Esophagus squamous epithelium (tissue), 5 donors: ENCODE results near the gene DYRK2. TPM values are rescaled to one million over a fixed set of nuclear protein-coding genes. Genes with fewer than 3 reads are reported as not detected.
A peak's percentile ranks its signal among the peaks of the same experiment; 100 is the strongest.

Source experiments
- DNase-seq: peaks from one replicate; lab custom pipeline; 2025; lab: John Stamatoyannopoulos, UW
- H3K27ac ChIP-seq, 4 donors: fragments of 200-600 bp; sonication (generic); one replicate each; pipeline ENCODE4 v1.5.1; 2016 to 2019; ENCODE audit warnings: mild to moderate bottlenecking in 1 of 4
- H3K27me3 ChIP-seq, 4 donors: fragments of 200-600 bp; sonication (generic); 1 replicate in 3 of 4; 2 replicates in 1 of 4; pipeline versions ENCODE4 v1.5.1 to v1.6.0; 2017 to 2021; ENCODE audit warnings: antibody characterized with exemption in 1 of 4
- H3K36me3 ChIP-seq, 3 donors: fragments of 200-600 bp; sonication (generic); one replicate each; pipeline ENCODE4 v1.5.1; 2016 to 2019
- H3K4me1 ChIP-seq, 3 donors: fragments of 200-600 bp; sonication (generic); one replicate each; pipeline ENCODE4 v1.5.1; 2017 to 2019
- H3K4me3 ChIP-seq, 4 donors: fragments of 200-600 bp; sonication (generic); 1 replicate in 3 of 4; 2 replicates in 1 of 4; pipeline ENCODE4 v1.5.1; 2016 to 2019; ENCODE audit warnings: mild to moderate bottlenecking in 2 of 4, moderate library complexity in 1 of 4
- H3K9me3 ChIP-seq, 3 donors: fragments of 200-600 bp; sonication (generic); one replicate each; pipeline ENCODE4 v1.5.1; 2016 to 2019
- POLR2A ChIP-seq, 4 donors: fragments of 450-650 bp; IDR thresholded peaks; one replicate each; pipeline ENCODE4 v1.6.1; 2017; ENCODE audit warnings: antibody characterized with exemption in 4 of 4, mild to moderate bottlenecking in 4 of 4, moderate library complexity in 3 of 4
- WGBS, 2 donors: methylation state at CpG; one replicate each; pipeline ENCODE4 v1.1.5; 2018; 5-methylcytosine and 5-hydroxymethylcytosine counted together
- intact Hi-C: fragments of 100-400 bp; cut with DNase I; formaldehyde crosslinking; loops from one replicate; pipeline ENCODE4 v1.15.0; 2022
- total RNA-seq, 4 donors: library from RNA; depleted of rRNA; stranded (reverse); fragments of >200 nt; gene quantifications; one replicate each; pipeline ENCODE4 v1.1.0, GENCODE V29; 2016
- TF ChIP-seq, protein P1 (sequence below), 6 experiments: fragments of 450-650 bp in 4 of 6; fragments of 200-600 bp in 2 of 6; sonication (generic) in 2 of 6; IDR thresholded peaks; one replicate each; pipeline ENCODE4 v1.5.1; 2016 to 2019; ENCODE audit warnings: antibody characterized with exemption in 6 of 6, mild to moderate bottlenecking in 4 of 6, moderate library complexity in 4 of 6
- donor health status: DM: yes; HTN: yes; CAD: no.

DYRK2 gene
- total RNA-seq, 4 donors from 2014 or later: 14.9 to 22.1 (median 15.7) TPM

DNA sequence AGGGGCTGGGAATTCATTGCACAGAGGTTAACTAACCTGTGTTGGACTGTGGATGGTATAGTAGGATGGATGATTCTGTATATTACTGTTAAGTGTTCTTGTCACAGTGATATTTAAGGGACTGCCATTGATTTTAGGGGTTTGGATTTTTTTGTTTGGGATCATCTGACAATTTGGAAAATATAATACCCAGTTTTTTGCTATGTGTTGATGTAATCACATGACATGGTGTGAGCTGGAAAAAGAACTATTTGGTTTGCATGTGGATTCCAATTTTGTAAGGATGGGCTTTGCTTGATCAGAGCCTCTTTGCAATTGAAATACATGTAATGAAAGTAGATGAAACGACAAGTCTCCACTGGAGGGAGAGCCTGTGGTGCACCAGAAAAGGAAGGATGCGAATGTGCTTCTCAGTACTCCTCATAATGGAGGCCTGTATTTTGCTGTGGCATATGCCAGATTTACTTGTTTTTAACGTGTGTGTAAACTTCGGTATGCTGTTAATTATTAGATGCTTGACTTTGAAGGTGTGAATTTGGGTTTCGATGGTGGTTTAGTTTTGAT lies 2.7 kb downstream of the DYRK2 start:
- intact Hi-C loops: no loop called here
- peak overlapping the region in 2 of 4 donors; percentile 90 to 96 for H3K27ac ChIP-seq
- peak overlapping the region in 3 of 4 donors; percentile 91 to 100 (median 93) for H3K4me3 ChIP-seq
- H3K27me3 ChIP-seq: no peaks in the 10 kb centered on the region
- H3K9me3 ChIP-seq: no peaks in the 10 kb centered on the region
- no peak for TF ChIP-seq POLR2A (IDR thresholded peaks at IDR 0.05)
- TF ChIP-seq, protein P1, sequence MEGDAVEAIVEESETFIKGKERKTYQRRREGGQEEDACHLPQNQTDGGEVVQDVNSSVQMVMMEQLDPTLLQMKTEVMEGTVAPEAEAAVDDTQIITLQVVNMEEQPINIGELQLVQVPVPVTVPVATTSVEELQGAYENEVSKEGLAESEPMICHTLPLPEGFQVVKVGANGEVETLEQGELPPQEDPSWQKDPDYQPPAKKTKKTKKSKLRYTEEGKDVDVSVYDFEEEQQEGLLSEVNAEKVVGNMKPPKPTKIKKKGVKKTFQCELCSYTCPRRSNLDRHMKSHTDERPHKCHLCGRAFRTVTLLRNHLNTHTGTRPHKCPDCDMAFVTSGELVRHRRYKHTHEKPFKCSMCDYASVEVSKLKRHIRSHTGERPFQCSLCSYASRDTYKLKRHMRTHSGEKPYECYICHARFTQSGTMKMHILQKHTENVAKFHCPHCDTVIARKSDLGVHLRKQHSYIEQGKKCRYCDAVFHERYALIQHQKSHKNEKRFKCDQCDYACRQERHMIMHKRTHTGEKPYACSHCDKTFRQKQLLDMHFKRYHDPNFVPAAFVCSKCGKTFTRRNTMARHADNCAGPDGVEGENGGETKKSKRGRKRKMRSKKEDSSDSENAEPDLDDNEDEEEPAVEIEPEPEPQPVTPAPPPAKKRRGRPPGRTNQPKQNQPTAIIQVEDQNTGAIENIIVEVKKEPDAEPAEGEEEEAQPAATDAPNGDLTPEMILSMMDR (IDR thresholded peaks at IDR 0.05): peak in 5 of 6 experiments; percentile 5 to 31 (median 12)
- peaks cover 0 to 84% (median 25%) of the 10 kb centered on the region in 3 donors for H3K4me1 ChIP-seq
- DNase-seq: no peak
- no peaks in the 10 kb centered on the region for H3K36me3 ChIP-seq
- 32 to 38% methylated on average over 5 of the region's 5 CpGs for whole genome bisulfite sequencing, 2 donors

DNA sequence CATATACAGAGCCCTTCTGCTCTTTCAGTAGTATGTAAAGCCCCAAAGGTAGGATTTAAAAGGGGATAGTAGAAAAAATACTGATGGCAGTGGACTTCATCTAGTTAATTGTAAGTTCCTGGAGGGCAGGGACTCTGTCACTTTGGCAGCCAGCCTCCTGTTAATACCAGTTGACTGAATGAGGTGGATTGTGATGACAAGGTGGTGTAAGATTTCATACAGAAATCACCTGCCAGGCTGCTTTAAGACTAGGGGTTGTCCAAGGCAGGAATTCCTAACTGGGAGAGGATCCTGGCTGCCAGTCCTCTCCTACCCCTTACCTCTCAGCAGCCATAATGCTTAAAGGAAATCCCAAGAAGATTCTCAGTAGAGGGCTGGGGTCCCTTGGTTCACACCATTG lies 7.3 kb downstream of the DYRK2 start:
- no peak for TF ChIP-seq POLR2A (IDR thresholded peaks at IDR 0.05)
- TF ChIP-seq, protein P1 (IDR thresholded peaks at IDR 0.05): no peak
- Histone ChIP-seq H3K4me3 (no peak overlapping the region), H3K27me3 (no peaks in the 10 kb centered on the region), H3K36me3 (peaks cover 4 to 31% (median 15%) of the 10 kb centered on the region in 3 donors), H3K27ac (no peak overlapping the region), H3K9me3 (no peaks in the 10 kb centered on the region), H3K4me1 (peaks cover 0 to 78% (median 18%) of the 10 kb centered on the region in 3 donors)
- intact Hi-C loops: no loop called here
- no peak for DNase-seq

DNA sequence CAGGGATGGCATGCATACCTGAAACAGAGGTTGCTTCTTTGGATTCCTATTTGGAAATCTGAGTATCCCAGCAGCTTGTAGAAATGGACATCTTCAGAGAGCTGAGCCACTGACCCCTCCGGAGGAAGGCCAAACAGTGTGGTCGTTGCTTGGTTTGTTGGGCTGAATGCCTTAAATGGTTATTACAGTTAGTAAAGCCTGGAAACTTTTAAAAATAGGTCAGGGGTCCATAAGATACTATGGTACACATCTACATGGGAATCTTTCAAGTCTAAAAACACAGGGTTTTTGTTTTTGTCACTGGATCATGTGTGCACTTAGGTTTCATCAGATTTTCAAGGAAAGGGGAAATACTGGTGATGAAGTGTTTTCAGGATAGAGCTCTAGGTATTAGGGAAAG lies 7.7 kb downstream of the DYRK2 start:
- 60 to 76% methylated on average over 2 of the region's 2 CpGs for WGBS, 2 donors
- Histone ChIP-seq H3K4me3 (no peak overlapping the region), H3K27ac (no peak overlapping the region), H3K27me3 (no peaks in the 10 kb centered on the region), H3K36me3 (peaks cover 4 to 31% (median 15%) of the 10 kb centered on the region in 3 donors), H3K9me3 (no peaks in the 10 kb centered on the region), H3K4me1 (peaks cover 0 to 78% (median 14%) of the 10 kb centered on the region in 3 donors)
- no peak for DNase-seq
- no peak for TF ChIP-seq POLR2A (IDR thresholded peaks at IDR 0.05)
- TF ChIP-seq, protein P1 (IDR thresholded peaks at IDR 0.05): no peak
- intact Hi-C loops: no loop called here

DNA sequence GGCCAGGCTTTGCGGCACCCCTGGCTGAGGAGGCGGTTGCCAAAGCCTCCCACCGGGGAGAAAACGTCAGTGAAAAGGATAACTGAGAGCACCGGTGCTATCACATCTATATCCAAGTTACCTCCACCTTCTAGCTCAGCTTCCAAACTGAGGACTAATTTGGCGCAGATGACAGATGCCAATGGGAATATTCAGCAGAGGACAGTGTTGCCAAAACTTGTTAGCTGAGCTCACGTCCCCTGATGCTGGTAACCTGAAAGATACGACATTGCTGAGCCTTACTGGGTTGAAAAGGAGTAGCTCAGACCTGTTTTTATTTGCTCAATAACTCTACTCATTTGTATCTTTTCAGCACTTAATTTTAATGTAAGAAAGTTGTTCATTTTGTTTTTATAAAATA lies 9.9 kb downstream of the DYRK2 start:
- TF ChIP-seq POLR2A (IDR thresholded peaks at IDR 0.05): no peak
- TF ChIP-seq, protein P1 (IDR thresholded peaks at IDR 0.05): no peak
- Histone ChIP-seq H3K9me3 (no peaks in the 10 kb centered on the region), H3K27me3 (no peaks in the 10 kb centered on the region), H3K4me3 (no peak overlapping the region), H3K36me3 (peaks cover 4 to 31% (median 15%) of the 10 kb centered on the region in 3 donors), H3K4me1 (peaks cover 0 to 78% (median 8%) of the 10 kb centered on the region in 3 donors), H3K27ac (no peak overlapping the region)
- no peak for DNase-seq
- WGBS, 2 donors: 72 to 79% methylated on average over 6 to 8 of the region's 8 CpGs
- intact Hi-C loops: no loop called here

GRCh38 chr12:67659292-67659691 lies 10.7 kb downstream of the DYRK2 start:
- intact Hi-C loops: no loop called here
- Histone ChIP-seq H3K27me3 (no peaks in the 10 kb centered on the region), H3K27ac (no peak overlapping the region), H3K4me3 (no peak overlapping the region), H3K4me1 (peaks cover 0 to 74% (median 7%) of the 10 kb centered on the region in 3 donors), H3K36me3 (peaks cover 4 to 31% (median 15%) of the 10 kb centered on the region in 3 donors), H3K9me3 (no peaks in the 10 kb centered on the region)
- no peak for DNase-seq
- TF ChIP-seq POLR2A (IDR thresholded peaks at IDR 0.05): no peak
- TF ChIP-seq, protein P1 (IDR thresholded peaks at IDR 0.05): no peak
- 66 to 84% methylated on average over 4 of the region's 4 CpGs for WGBS, 2 donors
